GM19351 (cell line): ENCODE results near the gene CMPK2.
A peak's percentile ranks its signal among the peaks of the same experiment; 100 is the strongest.
"Not testable (repeated sequence)": the region's sequence is repeated elsewhere in the genome, so short reads cannot be mapped to it uniquely, and the experiment has no call there.

ENCODE experiments used
- ATAC-seq: cut with Tn5 transposase; IDR thresholded peaks from one replicate; pipeline ENCODE4 v1.9.1; 2021; ENCODE audit warnings: mild to moderate bottlenecking, moderate library complexity; ENCODE audit not compliant: unreplicated experiment

Gene CMPK2

DNA sequence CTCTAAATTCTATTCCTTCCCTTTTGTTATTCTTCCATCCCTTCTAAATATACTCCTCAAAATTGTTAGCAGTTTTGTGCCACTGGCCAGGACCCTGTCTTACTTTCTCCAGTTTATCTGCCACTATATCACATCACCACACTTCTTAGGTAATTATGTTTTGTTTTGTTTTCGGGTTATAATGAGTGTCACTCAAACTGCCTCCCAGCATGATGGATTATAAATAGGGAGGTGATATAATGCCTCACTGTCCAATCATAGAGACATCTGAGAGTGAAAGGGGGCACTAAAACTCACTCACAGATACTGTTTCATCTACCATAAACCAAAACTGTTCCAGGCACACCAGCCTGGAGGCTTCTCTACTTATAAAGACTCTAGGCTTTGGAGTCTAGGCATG, 15.3 kb upstream of the CMPK2 start:
- no peak for ATAC-seq

DNA sequence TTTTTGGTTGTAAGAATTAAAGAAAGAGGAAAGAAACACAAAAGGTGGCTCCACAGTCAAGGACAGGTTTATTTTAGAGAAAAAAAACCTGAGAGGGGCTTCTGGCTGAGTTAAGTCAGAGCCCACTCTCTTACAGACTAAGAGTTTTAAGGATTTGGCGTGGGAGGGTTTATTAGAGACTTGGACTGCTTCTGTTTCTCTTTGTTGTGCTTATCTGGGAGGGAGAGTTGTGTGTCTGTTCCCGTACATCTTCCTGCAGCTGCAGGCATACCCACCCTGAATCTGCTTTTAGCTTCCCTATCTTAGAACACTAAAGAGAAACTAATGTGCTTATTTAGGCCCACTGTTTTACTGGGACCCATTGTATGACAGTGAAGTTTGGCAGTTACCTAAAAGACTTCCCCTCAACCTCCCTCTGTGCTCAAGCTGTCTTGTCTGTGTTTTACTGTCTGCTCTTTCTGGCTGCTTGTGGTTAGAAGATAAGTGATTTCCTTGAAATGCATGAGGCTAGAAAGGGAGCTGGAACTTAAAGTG, 14.6 kb upstream of the CMPK2 start:
- no peak for ATAC-seq

DNA sequence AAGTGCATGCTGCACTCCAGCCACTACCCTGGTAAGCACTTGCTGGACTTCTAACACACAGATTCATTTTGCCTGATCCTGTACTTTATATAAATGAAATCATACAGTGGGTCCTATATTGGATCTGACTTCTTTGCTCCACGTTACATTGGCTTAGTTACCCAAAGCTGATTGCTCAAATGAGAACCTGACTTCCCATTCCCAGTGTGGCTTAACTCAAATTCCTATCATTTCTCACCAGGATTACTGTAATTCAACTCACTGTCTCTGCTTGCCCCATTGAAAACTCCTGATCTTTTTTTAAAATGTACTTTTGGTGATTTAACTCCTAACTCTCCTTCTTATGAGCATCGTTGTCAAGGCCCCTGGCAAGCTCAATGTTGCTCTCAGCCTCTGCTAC, 13.3 kb upstream of the CMPK2 start:
- no peak for ATAC-seq

DNA sequence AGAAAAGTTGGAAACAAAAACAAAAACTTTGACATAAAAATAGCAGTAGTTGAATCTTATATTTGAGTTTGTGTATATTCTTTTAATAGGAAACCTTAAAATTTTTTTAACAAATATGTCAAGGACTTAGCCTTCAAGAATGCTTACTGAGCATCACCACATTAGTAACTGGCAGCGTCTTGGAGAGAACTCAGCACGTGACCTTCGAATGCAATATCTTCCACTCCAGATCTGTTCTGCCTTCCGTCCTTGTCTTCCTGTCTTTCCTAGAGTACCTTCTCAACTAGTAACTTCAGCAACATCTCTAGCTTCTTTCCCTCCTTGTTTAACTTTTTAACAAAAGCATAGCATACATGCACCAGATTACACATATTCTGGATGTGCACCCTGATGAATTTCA, 12.8 kb upstream of the CMPK2 start:
- no peak for ATAC-seq

DNA sequence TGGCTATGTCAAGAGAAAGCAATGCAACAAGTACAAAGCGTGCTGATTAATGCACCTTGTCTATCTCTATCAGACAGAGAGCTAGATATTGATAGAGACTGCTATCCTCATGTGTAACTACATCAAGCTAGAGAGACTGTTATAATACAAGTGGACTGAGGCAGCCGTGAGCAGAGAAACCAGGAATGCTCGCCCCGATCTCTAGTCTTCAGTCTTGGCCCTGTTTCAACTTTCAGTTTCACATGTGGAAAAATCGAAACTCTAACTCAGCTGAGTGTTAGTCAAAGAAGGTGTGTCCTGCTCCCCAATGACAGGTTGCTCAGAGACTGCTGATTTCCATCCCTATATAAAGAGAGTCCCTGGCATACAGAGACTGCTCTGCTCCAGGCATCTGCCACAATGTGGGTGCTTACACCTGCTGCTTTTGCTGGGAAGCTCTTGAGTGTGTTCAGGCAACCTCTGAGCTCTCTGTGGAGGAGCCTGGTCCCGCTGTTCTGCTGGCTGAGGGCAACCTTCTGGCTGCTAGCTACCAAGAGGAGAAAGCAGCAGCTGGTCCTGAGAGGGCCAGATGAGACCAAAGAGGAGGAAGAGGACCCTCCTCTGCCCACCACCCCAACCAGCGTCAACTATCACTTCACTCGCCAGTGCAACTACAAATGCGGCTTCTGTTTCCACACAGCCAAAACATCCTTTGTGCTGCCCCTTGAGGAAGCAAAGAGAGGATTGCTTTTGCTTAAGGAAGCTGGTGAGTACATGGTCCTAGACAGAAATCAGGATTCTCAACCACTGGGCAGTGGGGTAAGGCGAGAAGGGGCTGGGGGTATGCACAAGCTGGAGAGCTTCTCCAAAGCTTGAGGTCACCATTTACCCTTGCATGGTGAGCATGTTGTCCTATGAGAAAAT, 11.9 kb upstream of the CMPK2 start, which contains the start of gene RSAD2:
RSAD2 (plus strand) TSS at position 376 of the 903 bp plus-strand sequence; CDS start at position 400, 24 bp downstream.
- ATAC-seq, result peak; percentile 85

DNA sequence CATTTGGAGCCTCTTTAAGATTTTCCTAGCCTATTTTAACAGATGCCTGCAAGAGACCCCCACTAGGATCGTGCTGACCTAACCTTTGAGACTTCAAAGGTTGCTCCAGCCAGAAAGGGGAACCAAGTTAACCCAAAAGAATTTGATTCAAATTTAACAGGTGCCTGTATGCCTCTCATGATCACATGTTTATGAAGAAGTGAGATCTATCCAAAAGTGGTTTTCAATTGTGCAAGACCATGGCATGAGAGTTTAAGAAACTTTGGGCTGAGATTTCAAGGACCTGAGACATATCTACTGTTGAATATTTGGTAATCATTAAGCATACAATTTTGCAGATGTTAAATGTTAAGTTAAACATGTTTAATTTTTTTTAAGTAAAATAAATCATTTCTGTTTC, 10.6 kb upstream of the CMPK2 start:
- ATAC-seq, result no peak

DNA sequence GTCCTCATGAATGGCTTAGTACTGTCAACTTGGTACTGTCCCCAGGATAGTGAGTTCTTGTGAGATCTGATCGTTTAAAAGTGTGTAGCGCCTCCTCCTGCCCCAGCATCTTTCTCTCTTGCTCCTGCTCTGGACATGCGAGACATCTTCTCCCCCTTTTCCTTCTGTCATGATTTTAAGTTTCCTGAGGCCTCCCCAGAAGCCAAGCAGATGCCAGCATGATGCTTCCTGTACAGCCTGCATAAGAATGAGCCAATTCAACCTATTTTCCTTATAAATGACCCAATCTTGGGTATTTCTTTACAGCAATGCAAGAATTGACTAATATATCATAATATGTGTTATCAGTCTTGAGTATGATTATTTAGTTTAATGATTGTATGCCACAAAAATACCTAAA, 8.3 kb upstream of the CMPK2 start:
- no peak for ATAC-seq

DNA sequence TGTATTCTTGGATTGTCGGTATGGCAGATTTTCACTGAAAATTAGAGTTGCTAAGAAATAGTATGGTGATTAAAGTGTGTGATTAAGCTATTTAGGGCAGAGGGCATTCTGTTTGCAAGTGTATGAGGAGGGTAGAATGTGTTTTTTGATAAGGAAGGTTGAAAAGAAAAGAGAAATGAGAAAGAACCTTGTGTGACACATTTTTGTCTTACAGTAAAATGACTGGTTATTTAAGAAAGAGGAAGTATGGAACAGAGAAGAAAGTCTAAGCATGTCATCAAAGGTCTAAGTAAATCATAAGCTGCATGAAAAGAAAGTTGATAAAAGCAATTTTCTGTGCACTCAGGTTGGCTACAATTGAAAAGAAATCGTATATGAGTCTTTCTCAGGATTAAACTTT, 6.7 kb upstream of the CMPK2 start:
- ATAC-seq, result peak; percentile 75

DNA sequence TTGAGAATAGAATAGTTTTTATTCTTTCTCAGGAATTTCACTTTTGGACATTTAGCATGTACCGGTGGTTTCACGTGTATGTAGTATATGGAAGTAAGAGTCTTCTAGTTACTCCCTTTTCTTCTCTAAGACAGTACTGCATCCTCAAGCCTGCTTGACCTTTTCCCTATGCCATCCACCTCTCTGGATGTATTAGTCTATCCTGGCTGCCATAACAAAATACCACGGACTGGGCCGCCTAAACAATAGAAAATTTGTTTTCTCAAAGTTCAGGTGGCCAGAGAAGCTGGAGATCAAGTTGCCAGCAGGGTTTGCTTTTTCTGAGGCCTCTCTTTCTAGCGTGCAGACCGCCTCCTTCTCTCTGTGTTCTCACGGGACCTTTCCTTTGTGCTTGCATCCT, 1.3 kb upstream of the CMPK2 start:
- no peak for ATAC-seq

DNA sequence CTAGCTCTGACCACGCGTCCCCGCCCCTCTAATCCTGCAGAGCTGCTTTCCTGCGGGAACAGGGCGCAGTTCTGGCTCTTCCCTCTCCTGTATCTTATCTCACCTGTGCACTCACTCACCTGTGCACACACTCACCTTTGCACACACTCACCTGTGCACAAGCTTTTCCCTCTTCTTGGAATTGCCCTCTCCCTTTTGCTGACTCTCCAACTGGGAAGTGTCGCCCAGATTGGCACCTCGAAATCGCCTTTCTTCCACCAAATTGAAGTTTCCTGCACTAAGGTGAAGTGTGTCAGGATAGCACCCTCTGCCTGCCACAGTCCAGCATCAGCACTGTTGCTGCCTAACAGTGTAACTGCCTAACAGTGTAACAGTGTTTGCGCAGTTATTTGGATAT, 566 bp upstream of the CMPK2 start:
- peak; percentile 39 for ATAC-seq

DNA sequence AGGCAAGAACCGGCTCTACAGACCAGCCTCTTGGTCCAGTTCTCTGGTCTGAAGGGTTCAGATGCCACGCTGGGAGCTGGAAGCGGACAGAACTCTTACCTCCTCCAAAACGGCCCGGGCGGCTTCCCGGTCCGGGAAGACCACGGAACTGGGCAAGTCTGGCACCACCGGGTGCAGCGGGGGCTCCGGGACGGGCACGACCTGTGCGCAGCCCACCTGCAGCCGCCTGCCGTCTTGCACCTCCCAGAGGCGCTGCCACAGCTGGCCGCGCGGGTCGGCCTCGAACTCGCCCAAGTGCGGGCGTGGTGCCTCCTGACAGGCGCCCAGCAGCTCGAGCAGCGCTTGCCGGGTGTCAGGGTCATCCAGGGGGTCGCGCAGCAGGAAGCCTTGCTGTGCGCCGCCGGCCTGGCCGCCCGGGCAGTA, 773 bp downstream of the CMPK2 start:
- peak; percentile 10 for ATAC-seq

DNA sequence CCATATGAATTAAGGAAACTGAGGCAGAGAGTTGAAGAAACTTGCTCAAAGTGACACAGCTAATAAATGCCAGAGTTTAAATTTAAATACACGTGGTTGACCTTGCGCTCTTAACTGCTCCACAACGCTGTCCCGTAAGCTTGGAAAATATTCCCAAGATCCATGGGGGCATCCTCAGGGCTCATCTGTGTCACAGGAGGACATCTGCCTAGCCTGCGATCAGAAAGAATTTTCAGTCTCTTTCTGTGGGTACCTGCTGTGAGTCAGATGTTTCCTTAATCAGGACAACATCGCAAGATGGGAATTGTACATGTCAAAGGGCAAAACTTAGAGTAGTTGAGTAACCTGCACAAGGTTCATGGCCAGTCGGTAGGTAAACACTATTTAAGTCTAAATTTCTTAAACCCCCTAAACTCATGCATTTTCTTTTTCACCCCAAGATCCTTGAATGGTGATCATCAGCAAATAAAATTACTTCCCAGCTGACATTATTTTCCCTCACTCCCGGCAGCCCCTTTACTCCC, 1.4 kb downstream of the CMPK2 start:
- no peak for ATAC-seq

DNA sequence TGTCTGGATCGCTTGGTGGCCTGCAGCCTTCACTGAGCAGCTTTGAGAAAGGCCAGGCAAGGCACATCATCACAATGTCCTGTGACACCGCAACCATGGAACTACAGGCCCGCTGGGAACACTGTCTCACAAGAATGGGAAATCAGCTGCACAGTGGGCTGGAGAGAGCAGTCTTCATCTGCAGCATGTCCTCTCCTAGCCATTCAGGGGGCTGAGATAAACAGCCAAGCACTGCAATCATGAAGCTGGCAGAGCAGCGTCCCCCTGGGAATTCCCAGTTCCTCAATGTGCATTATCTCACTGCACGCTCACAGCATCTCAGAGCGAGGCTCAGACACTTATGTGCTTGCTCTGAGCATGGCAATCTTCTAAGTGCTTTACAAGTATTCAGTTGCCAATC, 1.9 kb downstream of the CMPK2 start:
- ATAC-seq, result no peak

DNA sequence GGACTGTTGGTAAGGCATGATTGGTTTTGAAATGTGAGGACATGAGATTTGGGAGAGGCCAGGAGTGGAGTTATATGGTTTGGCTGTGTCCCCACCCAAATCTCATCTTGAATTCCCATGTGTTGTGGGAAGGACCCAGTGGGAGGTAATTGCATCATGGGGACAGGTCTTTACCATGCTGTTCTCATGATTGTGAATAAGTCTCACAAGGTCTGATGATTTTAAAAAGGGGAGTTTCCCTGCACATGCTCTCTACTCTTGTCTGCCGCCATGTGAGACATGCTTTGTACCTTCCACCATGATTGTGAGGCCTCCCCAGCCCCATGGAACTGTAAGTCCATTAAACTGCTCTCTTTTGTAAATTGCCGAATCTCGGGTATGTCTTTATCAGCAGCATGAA, 5.4 kb downstream of the CMPK2 start:
- no peak for ATAC-seq

DNA sequence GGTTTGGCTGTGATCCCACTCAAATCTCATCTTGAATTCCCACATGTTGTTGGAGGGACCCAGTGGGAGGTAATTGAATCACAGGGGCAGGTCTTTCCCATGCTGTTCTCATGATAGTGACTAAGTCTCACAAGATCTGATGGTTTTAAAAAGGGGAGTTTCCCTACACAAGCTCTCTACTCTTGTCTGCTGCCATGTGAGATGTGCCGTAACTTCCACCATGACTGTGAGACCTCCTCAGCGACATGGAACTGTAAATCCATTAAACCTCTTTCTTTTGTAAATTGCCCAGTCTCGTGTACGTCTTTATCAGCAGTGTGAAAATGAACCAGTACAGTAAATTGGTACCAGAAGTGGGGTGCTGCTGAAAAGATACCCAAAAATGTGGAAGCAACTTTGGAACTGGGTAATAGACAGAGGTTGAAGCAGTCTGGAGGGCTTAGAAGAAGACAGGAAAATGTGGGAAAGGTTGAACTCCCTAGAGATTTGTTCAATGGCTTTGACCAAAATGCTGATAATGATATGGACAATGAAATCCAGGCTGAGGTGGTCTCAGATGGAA, 7.2 kb downstream of the CMPK2 start:
- ATAC-seq, result not testable (repeated sequence)

DNA sequence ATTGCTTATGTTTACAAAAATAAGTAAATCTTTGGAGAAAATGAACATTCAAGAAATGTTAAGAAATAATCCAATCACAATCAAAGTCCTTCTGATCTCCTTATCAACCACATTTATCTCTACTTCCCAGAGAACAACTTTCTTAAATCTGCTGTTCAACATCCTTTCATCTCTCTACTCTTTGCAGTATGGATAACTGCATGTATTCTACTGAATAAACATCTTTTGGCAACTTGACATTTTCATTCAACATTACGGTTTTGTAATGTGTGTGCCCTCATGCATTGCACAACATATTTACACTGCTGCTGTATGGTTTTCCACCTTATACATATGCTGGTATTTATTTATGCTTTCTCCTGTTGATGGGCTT, 9.2 kb downstream of the CMPK2 start:
- no peak for ATAC-seq

DNA sequence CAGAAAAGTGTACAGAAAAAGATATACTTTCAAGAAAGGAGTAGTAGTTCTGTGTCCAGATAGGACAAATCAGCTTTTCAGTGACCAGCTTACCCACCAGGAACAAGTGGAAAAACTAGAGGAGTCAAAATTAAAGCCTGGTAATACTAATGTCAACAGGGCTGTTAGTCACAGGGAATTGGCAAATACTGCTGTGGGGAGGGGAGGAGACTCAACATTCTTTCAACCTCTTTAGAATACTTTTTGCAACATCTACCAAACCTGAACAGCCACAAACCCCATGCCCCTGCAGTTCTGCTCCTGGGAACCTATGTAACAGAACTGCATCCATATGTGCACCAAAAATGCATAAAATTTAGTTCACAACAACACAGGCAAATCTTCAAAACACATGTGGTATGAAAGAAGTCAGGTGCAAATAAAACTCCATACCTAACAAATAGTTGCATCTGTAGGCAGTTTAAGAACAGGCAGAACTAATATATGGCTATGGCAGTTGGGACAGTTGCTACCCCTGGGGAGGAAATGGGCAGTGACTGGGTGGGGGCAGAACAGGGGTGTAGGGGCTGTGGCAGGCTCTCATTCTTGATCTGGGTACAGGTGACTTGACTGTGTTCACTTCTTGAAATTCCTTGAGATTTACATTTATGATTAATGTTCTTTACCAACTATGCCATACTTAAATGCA, 9.7 kb downstream of the CMPK2 start:
- ATAC-seq, result no peak

DNA sequence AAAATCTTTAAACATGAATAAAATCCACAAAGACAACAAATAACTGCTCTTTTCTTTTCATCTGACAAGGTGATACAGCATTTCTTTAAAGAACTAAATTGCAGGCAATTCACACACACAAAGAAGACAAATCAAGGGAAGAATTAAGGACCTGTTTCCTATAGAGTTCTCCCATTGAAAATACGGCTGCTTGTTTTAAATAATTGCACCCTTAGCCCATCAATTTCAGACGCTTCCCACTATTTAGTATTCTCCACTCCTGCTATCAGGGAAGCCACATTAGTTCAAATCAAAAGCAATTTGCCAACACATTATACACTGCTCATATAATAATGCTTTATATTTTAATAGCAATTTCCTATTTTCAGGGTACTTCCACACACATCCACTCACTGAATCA, 11.3 kb downstream of the CMPK2 start:
- ATAC-seq, result no peak

DNA sequence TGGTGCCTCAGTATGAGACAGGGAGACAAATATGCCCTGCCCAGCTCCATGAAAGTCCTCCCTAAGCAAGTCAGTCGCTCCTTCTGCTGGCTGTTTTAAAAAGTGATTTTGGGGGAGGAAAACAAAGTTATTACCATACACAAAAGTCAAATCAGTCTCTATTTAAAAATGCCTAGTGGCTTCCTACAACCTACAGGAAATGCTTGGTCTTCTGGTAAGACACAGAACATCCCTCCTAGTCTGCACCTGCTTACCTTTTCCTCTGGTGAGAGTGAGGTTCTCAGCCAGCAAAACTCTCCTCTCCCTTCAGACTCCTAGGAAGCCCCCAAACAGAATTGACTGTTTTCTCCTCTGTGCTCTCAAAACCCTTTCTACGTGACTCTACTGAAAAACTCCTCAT, 13.5 kb downstream of the CMPK2 start:
- ATAC-seq, result no peak

DNA sequence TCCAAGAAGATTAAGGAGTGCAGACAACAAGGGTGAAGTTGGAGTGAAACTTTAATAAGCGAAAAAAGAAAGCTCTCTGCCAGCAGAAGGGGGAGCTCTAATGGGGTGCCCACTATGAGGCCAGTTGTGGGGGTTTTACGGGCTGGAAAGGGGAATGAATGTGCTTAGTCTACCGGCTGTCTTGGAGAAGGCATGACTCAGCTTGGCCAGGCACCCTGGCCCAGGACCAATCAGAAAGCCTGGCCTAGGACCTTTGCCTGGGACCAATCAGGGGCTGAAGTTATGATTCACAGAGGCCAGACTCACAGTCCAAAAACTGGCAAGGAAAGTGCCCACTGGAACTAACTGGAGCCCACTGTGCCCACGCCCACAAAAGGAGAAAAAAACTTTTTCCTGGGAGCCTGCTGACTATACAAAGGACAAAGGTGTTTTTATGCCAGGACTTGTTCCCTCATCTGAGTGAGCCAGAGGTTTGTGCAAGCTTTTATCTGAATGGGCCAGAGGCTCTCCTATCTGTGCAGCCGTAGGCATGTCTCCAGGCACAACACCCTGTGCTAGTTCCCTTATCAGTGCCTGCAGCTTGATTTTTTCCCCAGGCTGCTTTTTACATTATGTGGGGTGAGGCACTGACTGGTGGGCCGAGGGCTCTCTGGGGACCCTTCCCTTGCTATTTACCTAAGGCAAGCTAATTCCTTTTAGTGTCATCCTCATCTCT, 18.6 kb downstream of the CMPK2 start:
- ATAC-seq, result no peak

DNA sequence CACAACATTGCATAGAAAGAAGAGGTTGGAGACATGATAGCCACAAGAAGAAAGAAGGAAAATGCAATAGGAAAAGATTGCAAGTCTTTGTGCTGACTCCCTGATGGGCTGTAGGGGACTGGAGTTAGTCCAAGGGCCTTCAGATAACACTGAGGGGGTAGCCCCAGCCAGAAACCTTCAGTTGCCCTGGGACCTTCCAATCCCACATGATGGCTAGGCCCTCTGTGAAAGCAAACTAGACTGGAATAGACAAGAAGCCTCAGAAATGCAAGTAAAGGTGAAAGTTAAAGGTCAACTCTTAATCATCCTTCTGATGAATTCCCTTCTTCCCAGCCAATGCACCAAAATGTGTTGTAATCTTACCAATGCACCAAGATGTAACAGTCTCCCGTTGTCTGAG, 19.2 kb downstream of the CMPK2 start:
- no peak for ATAC-seq
